PC-3 (cell line): Measurements from ENCODE around the gene DNAJB6. TPM values are rescaled to one million over a fixed set of nuclear protein-coding genes. Genes with fewer than 3 reads are reported as not detected.
A peak's percentile ranks its signal among the peaks of the same experiment; 100 is the strongest.

ENCODE experiments used
- ATAC-seq: fragments of 200-7000 bp; cut with Tn5 transposase; 2 replicates; pipeline ENCODE4 v1.9.1; 2020; ENCODE audit warnings: mild to moderate bottlenecking, moderate library complexity
- Bru-seq: library from RNA; stranded (reverse); fragments of 400-500 nt; gene quantifications from one replicate; lab custom pipeline; 2021; lab: Mats Ljungman, UMichigan
- BruChase-seq, 2 experiments: library from RNA; stranded (reverse); fragments of 400-500 nt; gene quantifications; one replicate each; lab custom pipeline; 2021; lab: Mats Ljungman, UMichigan
- BruUV-seq: library from RNA; stranded (reverse); fragments of 400-500 nt; replicated peaks from 2 replicates; lab custom pipeline; 2021; lab: Mats Ljungman, UMichigan
- CTCF ChIA-PET: fragments of 300-600 bp; sonication (Branson Sonifier 250); formaldehyde crosslinking; loops from one replicate; lab custom pipeline; 2022; ENCODE audit warnings: antibody characterized with exemption; lab: Charles Lee
- POLR2A ChIA-PET: fragments of 300-600 bp; sonication (Branson Sonifier 250); formaldehyde crosslinking; loops from one replicate; lab custom pipeline; 2022; ENCODE audit warnings: antibody characterized with exemption; ENCODE audit not compliant: unreplicated experiment; lab: Charles Lee
- DNase-seq: peaks from one replicate; pipeline ENCODE4 v3.0.0-alpha.2; 2015
- H2AFZ ChIP-seq: fragments of 300-600 bp; sonication (generic); 2 replicates; pipeline ENCODE4 v1.6.0; 2016; ENCODE audit warnings: antibody characterized with exemption, low read length
- H3F3A ChIP-seq: fragments of 300-600 bp; sonication (generic); one replicate; pipeline ENCODE4 v1.6.0; 2017; ENCODE audit warnings: antibody characterized with exemption, low read length, control low read depth, mild to moderate bottlenecking; ENCODE audit not compliant: unreplicated experiment
- H3K27ac ChIP-seq: fragments of 300-600 bp; sonication (generic); 2 replicates; pipeline ENCODE4 v1.5.1; 2016; ENCODE audit warnings: mild to moderate bottlenecking, low read length
- H3K27me3 ChIP-seq: fragments of 300-600 bp; sonication (generic); 2 replicates; pipeline ENCODE4 v1.6.1; 2016; ENCODE audit warnings: low read length, mixed read lengths
- H3K36me3 ChIP-seq: fragments of 300-600 bp; sonication (generic); 2 replicates; pipeline ENCODE4 v1.6.1; 2016; ENCODE audit warnings: low read depth, mixed run types, low read length, mixed read lengths
- H3K4me1 ChIP-seq: fragments of 300-600 bp; sonication (generic); 2 replicates; pipeline ENCODE4 v1.5.1; 2016; ENCODE audit warnings: low read length; ENCODE audit not compliant: insufficient read depth
- H3K4me2 ChIP-seq: fragments of 300-600 bp; sonication (generic); 2 replicates; pipeline ENCODE4 v1.6.0; 2016; ENCODE audit warnings: low read length
- H3K4me3 ChIP-seq: fragments of 300-600 bp; sonication (generic); 2 replicates; pipeline ENCODE4 v1.5.1; 2016; ENCODE audit warnings: mild to moderate bottlenecking, low read length, mixed read lengths
- H3K79me2 ChIP-seq: fragments of 300-600 bp; sonication (generic); 2 replicates; pipeline ENCODE4 v1.6.1; 2017; ENCODE audit warnings: low read length, mixed read lengths
- H3K9ac ChIP-seq: fragments of 300-600 bp; sonication (generic); 2 replicates; pipeline ENCODE4 v1.6.0; 2016; ENCODE audit warnings: mild to moderate bottlenecking, low read length
- H3K9me2 ChIP-seq: fragments of 300-600 bp; sonication (generic); replicated peaks from 2 replicates; pipeline ENCODE4 v1.6.1; 2016; ENCODE audit warnings: mixed run types, low read length, mixed read lengths
- H3K9me3 ChIP-seq: fragments of 300-600 bp; sonication (generic); 2 replicates; pipeline ENCODE4 v1.6.1; 2016; ENCODE audit warnings: low read length, mixed read lengths
- H4K20me1 ChIP-seq: fragments of 300-600 bp; sonication (generic); 2 replicates; pipeline ENCODE4 v1.6.1; 2016; ENCODE audit warnings: low read length, mixed read lengths
- CTCF ChIP-seq: fragments of 300-600 bp; sonication (generic); conservative IDR thresholded peaks from 2 replicates; pipeline ENCODE4 v1.5.1; 2017; ENCODE audit warnings: antibody characterized with exemption, low read depth, mild to moderate bottlenecking, low read length
- EZH2 ChIP-seq: fragments of 300-600 bp; sonication (generic); IDR thresholded peaks from one replicate; pipeline ENCODE4 v1.6.1; 2017; ENCODE audit warnings: antibody characterized with exemption, mild to moderate bottlenecking, low read length; ENCODE audit not compliant: unreplicated experiment
- EZH2phosphoT487 ChIP-seq: fragments of 300-600 bp; sonication (generic); IDR thresholded peaks from 2 replicates; pipeline ENCODE4 v1.6.1; 2018; ENCODE audit warnings: mild to moderate bottlenecking, antibody characterized with exemption, low read length, borderline replicate concordance
- intact Hi-C: fragments of 100-400 bp; cut with micrococcal nuclease; formaldehyde crosslinking; loops from 2 replicates; pipeline ENCODE4 v1.9.0; 2023
- long read RNA-seq: library from polyadenylated mRNA; unstranded; transcript quantifications from one replicate; pipeline ENCODE4 v2.0.0, GENCODE V29; 2021; ENCODE audit not compliant: unreplicated experiment
- total RNA-seq: library from RNA; depleted of rRNA; stranded (reverse); fragments of >200 nt; gene quantifications from 2 replicates; pipeline ENCODE4 v1.2.3, GENCODE V29; 2014; rRNA removed

Gene DNAJB6
- total RNA-seq (119 and 151 TPM in 2 replicates), Bru-seq, nascent RNA (percentile 95 among the genes with signal in this experiment), BruChase-seq, experiment 1, labeled RNA remaining after a 6-hour chase (percentile 92 among the genes with signal in this experiment), BruChase-seq, experiment 2, labeled RNA remaining after a 2-hour chase (percentile 94 among the genes with signal in this experiment)
- long read RNA-seq, full-length matches to known transcripts, result 395 of 520 reads
- long read RNA-seq, partial matches to known transcripts, result 31 of 520 reads
- long read RNA-seq, other reads (novel, unspliced or antisense), result 94 of 520 reads

DNA sequence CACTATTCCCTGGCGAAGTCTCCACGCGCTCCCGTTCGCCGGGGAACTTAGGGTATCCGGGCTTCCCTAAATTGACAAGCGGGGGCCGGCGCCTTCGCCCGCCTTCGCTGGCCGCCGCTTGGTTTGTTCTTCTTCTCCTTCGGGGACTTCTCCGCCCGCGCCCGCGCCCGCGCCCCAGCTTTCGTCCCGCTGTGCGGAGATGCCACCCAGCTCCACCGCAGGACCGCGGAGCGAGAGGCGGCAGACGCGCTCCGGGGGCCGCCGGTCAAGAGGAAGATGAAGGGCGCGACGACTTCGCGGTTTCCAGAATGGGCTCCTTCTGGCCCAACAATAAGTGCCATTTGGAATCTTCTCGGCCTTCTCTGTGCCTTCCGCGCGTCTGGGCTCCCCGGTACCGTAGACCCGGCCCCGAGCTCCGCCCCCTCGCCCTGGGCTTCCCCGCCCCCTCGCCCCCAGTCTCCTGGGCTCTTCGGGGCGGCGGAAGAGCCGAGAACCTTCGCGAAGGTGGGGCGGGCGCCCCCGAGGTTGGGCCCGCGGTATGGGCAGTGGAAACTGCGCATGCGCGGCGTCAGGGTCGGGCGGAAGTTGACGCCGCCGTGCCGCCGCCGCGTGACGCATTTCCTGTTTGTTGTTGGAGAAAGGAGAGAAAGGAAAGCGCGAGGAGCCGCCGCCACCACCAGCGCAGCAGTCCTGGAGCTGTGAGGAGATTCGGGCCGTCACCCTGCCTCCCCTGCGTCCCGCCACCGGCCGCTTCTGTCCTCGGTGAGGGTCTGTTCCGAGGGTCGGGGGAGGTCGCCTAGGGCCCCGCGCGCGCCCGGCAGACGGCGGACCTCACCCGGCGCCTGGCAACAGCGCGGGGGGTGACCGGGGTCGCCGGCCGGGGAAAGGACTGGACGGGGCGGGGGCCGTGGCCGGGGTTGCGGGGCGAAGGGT, at the start of gene DNAJB6:
Gene DNAJB6, plus strand, starts transcription at position 622 of the 933 bp plus-strand sequence. CDS start 21,569 bp downstream, outside the sequence.
- TF ChIP-seq CTCF, result no peak
- no peak for TF ChIP-seq EZH2phosphoT487
- TF ChIP-seq EZH2, result no peak
- no peaks in the 10 kb centered on the region for H3F3A ChIP-seq
- peak within 1 kb of the TSS; percentile 91 for H3K9ac ChIP-seq
- peak within 1 kb of the TSS; percentile 88 for H3K4me3 ChIP-seq
- H3K27me3 ChIP-seq, result no peaks in the 10 kb centered on the region
- ChIA-PET POLR2A (interaction anchor here (0.6 kb wide), 1 partner anchor 18 kb away, joined by 5 read pairs; no protein-coding TSS in a partner anchor), CTCF (no interaction called here)
- peaks cover 9% of the 10 kb centered on the region; the same call in 1 of the 2 replicates for H3K36me3 ChIP-seq
- DNase-seq (peak; percentile 91), ATAC-seq (peak; percentile 56)
- peaks cover 14% of the 10 kb centered on the region; the same call in 1 of the 2 replicates for H3K4me1 ChIP-seq
- H3K79me2 ChIP-seq, result peaks cover 48% of the 10 kb centered on the region
- peak within 1 kb of the TSS; percentile 89 for H3K4me2 ChIP-seq
- H4K20me1 ChIP-seq, result peaks cover 35% of the 10 kb centered on the region
- no peaks in the 10 kb centered on the region for H3K9me3 ChIP-seq
- BruUV-seq, result no TSS peak
- peak within 1 kb of the TSS; percentile 88 for H2AFZ ChIP-seq
- intact Hi-C loops, result loop anchor here (5.0 kb wide), 1 partner anchor 34 kb away; no protein-coding TSS in a partner anchor
- H3K9me2 ChIP-seq, result no peaks in the 10 kb centered on the region
- H3K27ac ChIP-seq, result peak within 1 kb of the TSS; percentile 75

- BruUV-seq, result no TSS peak
- intact Hi-C loops, result no loop called here
- H4K20me1 ChIP-seq, result no peaks in the 10 kb centered on the region
- H3K9ac ChIP-seq, result peak overlapping the region; percentile 20; the same call in 1 of the 2 replicates
- H3K4me3 ChIP-seq, result no peak overlapping the region
- H3K4me1 ChIP-seq, result peaks cover 42% of the 10 kb centered on the region
- H3F3A ChIP-seq, result no peaks in the 10 kb centered on the region
- H3K9me2 ChIP-seq, result no peaks in the 10 kb centered on the region
- CTCF ChIA-PET, result no interaction called here
- no peaks in the 10 kb centered on the region for H3K36me3 ChIP-seq
- peak overlapping the region; percentile 70 for H3K27ac ChIP-seq
- H3K4me2 ChIP-seq, result no peak overlapping the region
- TF ChIP-seq EZH2 (no peak), CTCF (no peak), EZH2phosphoT487 (no peak)
- no peaks in the 10 kb centered on the region for H3K27me3 ChIP-seq
- H3K79me2 ChIP-seq, result 0 out of 2 replicates have a peak, but pooled peaks cover 6% of the 10 kb centered on the region
- H3K9me3 ChIP-seq, result no peaks in the 10 kb centered on the region
- DNase-seq, result no peak
- no peak for ATAC-seq
- POLR2A ChIA-PET, result no interaction called here
- H2AFZ ChIP-seq, result no peak overlapping the region
Observed at GRCh38 chr7:157291404-157292080, 45.3 kb upstream of the DNAJB6 start.
